GM18511 (cell line): ENCODE data around the gene ZNF507.

Experiments used
- ATAC-seq: cut with Tn5 transposase; IDR thresholded peaks from one replicate; pipeline ENCODE4 v1.9.1; 2021; ENCODE audit warnings: mild to moderate bottlenecking, moderate library complexity; ENCODE audit not compliant: unreplicated experiment

Gene ZNF507

DNA sequence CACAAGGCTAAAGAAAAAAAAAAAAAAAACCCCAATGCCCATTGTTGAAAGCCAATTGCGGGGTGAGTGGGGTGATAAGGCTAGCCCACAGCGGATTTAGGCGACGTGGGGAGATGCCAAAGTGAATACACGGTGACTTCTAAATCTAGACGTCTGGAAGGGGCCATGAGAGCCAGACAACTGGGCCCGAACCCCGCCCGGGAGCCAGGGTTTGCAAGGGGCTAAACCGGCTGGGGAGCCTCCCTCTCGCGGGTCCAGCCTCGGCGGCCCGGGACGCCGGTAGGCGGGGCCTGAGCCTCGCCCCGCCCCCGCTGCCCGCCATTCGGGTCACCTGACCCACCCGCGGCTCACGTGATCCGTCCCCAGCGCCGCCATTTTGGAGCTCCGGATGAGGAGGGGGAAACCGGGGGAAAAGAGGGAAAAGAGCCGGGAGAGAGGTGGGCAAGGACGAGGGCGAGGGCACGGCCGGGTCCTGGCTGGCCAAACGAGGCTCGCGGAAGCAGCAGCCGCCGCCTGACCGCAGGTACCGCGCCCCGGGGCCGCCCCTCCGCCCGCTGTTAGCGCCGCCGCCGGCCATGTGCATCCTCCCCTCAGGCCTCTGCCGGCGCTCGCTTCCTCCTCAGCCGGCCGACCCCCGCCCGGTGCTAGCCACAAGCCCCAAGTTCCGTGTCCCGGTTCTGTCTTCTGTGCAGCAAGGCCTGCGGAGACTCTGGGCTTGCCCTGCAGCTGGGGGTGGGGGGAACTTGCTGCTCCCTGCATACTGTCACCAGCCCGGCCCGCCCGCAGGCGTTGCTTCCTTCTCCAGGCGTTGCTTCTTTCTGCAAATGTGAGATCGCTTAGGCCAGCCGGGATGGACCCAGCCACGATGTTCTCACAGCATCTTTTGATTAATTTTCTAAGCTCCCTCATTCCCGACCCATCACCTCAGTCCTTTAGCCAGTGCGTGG is at the start of gene ZNF507:
TSS of gene ZNF507 (plus strand) at position 350 of the 947 bp plus-strand sequence. CDS start 7,221 bp downstream, outside the sequence.
- peak; percentile 84 for ATAC-seq

GRCh38 chr19:32296694-32297093 is 48.7 kb upstream of the ZNF507 start:
- ATAC-seq: no peak

GRCh38 chr19:32302778-32303177 is 42.6 kb upstream of the ZNF507 start:
- no peak for ATAC-seq

- ATAC-seq: no peak
These were observed 42.2 kb upstream of the ZNF507 start for GRCh38 chr19:32303193-32303592.

DNA sequence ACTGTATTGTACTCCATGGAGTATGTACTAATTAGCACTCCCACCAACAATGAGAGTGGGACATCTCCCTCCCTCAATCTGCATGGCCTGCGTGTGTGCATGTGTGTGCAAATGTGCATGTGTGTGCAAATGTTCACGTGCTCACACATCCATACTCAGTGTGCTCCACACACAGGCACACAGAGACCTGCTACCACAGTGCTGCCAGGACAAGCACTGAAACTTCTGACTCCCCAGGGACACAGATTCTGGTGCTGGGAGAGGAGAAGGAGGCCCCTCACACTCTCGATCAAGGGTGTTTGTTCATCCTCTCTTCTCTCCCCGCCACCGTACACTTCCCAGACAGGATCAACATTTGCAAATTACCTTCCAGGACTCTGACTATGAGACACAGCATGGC is 37.8 kb upstream of the ZNF507 start:
- no peak for ATAC-seq

DNA sequence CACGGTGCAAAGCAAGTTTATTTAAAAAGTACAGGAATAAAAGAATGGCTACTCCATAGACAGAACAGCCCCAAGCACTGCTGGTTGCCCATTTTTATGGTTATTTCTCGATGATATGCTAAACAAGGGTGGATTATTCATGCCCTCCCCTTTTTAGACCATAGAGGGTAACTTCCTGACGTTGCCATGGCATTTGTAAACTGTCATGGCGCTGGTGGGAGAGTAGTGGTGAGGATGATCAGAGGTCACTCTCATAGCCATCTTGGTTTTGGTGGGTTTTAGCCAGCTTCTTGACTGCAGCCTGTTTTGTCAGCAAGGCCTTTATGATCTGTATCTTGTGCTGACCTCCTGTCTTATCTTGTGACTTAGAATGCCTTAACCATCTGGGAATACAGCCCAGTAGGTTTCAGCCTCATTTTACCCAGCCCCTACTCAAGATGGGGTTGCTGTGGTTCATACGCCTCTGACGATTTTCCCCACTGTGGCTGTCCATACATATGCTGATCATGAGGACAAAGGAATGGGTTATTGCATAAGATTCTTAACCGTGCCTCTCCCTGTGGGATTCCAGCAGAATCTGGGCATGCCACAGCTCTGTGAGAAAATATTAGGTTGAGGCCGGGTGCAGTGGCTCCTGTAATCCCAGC is 36.9 kb upstream of the ZNF507 start:
- ATAC-seq: no peak

GRCh38 chr19:32309711-32310390 is 35.6 kb upstream of the ZNF507 start:
- ATAC-seq: no peak

DNA sequence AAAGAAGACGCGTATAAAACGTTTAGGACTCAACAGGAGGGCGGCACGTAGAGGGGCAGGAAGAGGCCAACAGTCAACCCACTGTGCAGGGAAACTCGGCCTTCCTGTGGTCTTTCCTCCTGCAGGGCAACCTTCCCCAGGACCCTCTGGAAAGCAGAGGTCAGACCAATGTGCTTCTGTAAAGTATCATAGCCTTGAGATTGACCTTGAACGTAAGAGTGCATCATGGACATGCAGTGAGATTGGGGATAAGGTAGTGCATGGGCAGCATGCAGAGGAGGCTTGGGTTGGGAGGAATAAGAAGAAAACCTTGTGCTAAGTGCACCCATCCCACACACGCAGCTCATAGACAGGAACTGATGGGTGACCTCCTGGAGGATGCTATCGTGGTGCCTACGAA is 34.0 kb upstream of the ZNF507 start:
- no peak for ATAC-seq

DNA sequence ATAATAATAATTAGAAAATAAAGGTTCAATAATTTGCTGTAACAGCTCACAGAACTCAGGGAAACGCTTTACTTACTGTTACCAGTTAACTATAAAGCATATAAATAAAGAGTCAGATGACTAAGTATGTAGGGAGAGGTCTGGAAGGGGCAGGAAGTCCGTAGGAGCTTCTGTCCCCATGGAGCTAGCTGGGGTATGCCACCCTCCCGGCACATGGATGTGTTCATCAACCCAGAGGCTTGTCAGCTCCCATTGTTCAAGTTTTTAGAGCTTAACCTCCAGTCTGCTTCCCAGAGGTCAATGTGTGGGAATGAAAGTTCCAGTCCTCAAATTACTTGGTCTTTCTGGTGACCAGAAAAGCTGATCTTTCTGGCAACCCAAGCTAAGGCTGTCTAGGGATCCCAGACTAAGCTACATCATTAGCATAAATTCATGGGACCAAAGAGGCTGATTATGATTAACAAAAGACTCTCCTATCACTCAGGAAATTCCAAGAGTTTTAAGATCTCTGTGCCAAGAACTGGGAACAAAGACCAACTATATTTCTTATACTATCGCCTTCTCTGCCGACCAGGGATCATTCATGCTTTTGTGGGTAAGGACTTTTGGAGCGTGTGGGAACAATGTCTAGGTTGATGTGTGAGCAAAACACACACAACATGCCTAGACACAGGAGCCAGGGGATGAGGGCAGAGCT is 31.7 kb upstream of the ZNF507 start:
- no peak for ATAC-seq

GRCh38 chr19:32316034-32316433 is 29.4 kb upstream of the ZNF507 start:
- ATAC-seq: no peak

DNA sequence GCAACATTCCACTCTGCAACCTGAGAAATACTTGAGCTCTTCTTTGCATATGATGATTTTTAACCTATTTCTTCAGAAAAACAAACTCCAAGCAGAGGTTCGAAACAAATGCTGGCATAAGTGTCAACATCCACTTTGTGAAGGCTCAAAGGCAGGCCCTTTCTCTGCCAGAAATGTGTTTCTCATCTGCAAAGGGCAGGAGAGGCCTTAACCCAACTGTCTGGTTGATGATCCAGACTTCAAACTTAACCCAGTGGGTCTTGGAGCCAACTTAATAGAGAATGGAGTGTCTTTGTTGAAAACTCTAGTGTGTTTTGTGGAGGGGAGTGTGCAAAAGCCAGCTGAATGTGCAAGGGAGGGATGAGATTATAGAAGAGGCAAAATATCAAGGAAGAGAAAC is 28.3 kb upstream of the ZNF507 start:
- no peak for ATAC-seq

GRCh38 chr19:32318884-32319520 is 26.4 kb upstream of the ZNF507 start:
- no peak for ATAC-seq

DNA sequence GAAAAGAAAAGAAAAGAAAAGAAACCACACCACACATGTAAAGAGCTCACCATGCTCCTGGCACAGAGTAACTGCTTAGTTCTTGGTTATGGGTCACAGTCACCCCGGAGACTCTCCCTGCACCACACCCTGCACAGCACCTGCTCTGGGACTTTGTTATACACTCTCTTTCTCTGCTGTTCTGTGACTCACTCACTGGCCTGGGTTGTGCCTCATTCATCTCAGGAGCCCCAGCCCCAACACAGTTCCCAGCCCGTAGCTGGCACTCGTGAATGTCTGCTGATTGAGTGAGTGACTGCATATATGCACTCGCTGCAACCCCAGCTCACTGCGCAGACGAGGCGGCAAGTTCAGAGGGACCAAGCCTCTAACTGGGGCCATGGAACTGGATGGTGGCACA is 22.9 kb upstream of the ZNF507 start:
- no peak for ATAC-seq

- ATAC-seq: no peak
These were observed 20.7 kb upstream of the ZNF507 start for GRCh38 chr19:32324631-32325285.

- no peak for ATAC-seq
These were observed 15.1 kb upstream of the ZNF507 start for GRCh38 chr19:32330213-32330857.

DNA sequence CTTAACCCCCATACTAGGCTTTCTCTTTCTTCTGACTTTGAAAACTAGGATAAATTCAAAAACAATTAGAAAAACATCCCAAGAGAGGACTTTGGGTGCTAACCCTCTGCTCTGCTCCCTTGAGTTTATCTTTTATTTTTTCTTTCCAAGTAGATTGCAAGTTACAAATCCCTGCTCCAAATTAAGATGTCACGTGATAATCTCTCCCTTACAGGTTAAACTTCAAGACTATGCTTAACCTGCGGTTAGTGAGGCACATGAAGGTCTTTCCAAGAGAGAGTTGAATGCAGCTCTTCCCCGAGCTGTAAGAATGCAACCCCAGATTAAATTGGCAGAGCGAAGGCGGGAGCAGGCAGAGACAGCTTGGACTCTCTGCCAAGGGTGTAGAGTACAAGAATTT is 12.2 kb upstream of the ZNF507 start:
- no peak for ATAC-seq

GRCh38 chr19:32336259-32337083 is 8.9 kb upstream of the ZNF507 start:
- ATAC-seq: no peak

- ATAC-seq: no peak
These were observed 8.2 kb upstream of the ZNF507 start for GRCh38 chr19:32337084-32337808.
